ENCODE results near the gene ADAM10.
"Not testable (repeated sequence)": the region's sequence is repeated elsewhere in the genome, so short reads cannot be mapped to it uniquely, and the experiment has no call there.

Gene ADAM10, protein sequence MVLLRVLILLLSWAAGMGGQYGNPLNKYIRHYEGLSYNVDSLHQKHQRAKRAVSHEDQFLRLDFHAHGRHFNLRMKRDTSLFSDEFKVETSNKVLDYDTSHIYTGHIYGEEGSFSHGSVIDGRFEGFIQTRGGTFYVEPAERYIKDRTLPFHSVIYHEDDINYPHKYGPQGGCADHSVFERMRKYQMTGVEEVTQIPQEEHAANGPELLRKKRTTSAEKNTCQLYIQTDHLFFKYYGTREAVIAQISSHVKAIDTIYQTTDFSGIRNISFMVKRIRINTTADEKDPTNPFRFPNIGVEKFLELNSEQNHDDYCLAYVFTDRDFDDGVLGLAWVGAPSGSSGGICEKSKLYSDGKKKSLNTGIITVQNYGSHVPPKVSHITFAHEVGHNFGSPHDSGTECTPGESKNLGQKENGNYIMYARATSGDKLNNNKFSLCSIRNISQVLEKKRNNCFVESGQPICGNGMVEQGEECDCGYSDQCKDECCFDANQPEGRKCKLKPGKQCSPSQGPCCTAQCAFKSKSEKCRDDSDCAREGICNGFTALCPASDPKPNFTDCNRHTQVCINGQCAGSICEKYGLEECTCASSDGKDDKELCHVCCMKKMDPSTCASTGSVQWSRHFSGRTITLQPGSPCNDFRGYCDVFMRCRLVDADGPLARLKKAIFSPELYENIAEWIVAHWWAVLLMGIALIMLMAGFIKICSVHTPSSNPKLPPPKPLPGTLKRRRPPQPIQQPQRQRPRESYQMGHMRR

DNA sequence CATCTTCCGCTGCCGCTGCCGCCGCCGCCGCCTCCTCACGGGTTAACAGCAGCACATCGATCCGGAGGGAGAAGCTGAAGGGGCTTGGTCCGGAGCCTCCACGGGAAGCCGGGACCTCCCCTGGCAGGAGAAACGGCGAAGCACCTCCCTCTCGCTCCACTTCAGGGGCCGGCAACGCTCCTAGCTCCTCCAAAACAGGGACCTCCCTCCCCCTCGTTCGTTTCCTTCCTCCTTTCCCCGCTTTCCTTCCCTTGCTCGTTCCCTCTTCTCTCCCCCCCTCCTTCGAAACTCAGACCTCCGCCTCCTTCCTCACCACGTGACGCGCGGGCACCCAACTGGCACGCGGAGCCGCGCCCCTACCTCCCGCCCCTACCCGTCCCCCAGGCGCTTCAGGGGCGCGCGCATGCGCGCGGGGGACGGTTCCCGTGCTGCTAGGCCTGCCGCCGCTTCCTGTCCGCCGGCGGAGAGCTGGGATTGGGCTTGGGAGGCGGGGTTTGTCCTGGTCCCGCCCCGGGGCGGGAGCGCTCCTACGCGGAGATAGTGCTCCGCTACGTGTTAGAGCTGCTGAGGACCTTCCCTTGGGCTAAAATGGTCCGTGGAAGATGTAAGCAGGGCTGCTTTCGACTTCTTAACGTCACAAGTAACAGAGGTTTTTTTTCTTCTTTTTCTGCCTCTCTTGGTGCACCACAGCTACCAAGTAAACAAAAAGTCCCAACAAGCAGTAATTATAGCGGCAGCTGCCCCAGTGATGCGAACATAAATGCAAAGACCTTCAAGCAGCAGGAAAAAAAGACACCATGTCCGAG lies at the start of gene ADAM10:
TSS of gene ADAM10 (minus strand) at position 176 of the 806 bp plus-strand sequence. CDS start at position 3, 173 bp downstream.
- DNase-seq (ENCODE audit: low read depth in 2 of 2): peak; percentile 99

DNA sequence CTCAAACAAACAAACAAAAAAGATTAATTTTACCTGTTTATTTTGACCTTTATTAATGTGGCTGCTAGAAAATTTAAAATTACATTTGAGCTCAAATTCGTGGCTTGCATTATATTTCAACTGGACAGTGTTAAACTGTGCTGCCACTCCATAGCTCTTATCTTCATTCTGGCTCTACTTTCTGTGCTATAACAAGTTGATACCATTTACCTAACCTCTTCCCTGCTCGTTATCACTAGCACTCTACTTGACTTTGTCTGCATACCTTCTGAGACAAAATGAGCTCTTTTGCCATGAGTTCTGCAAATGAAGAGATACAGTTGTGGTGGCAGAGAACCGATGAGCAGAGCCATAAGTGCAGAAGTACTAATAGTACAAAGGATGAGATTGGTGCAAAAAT lies 48.0 kb upstream of the ADAM10 start:
- DNase-seq (ENCODE audit: low read depth in 2 of 2): no peak

DNA sequence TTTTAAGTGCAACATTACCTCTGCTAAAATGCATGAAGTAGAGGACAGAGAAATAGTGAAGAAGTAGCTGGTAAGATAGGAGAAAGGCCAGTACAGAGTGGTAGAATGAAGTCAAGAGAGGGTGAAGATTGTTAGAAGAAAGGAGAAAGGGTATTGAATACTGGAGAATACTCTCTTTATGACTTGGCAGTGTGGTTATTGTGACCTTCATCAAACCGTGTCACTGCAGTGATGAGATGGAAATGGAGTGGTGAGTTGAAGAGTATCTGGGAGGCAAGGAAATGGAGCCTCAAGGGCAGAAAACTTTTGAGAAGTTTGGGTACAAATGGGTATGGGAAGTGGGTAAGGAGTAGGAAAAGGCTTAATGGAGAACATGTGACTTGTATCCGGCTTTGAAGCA lies 46.3 kb upstream of the ADAM10 start:
- DNase-seq (ENCODE audit: low read depth in 2 of 2): no peak

DNA sequence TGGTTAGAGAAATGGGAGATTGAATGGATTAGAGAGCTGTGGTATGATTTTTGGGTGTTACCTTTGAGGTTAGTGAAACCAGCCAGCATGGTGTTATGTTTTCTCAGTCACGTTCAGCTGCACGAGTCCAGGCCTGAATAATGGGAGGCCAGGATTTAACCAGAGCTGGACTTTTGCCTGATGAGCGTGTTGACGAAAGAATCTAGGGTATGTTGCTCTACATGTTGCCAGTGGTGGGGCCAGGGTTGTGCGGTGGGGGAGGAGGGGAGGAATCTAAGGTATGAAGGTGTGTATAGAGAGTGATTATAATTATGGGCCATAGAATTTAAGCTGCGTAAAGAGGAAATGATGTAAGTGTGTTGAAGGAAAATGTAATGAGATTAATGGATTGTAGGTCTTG lies 44.4 kb upstream of the ADAM10 start:
- DNase-seq (ENCODE audit: low read depth in 2 of 2): no peak

DNA sequence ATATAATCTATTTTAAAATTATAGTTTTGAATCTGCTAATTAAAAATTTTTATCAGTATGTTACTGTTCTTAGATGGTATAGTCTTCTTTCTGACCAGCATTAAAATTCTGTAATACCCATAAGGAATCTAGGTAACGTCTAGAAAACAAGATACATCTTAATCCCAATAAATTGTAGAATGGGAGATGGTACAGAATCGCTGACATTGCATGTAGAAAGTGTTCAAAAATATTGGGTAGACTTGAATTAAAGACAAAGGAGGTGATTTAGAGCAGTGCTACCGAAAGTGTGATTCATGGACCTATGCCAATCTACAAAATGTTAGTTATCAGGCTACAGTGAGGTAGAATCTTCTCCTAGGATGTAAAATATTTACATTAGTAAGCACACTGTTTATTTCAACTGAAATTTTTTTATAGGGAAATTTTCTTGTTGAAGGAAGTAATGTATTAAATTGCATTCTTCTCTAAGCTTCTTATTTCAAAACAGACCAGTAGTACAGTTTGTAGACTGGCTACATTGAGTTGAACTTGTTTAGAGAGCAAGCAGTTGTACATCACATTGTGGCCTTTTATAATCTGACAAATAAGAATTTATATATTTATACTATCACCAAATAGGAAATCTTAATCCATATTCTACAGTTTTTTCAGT lies 38.7 kb upstream of the ADAM10 start:
- no peak for DNase-seq (ENCODE audit: low read depth in 2 of 2)

DNA sequence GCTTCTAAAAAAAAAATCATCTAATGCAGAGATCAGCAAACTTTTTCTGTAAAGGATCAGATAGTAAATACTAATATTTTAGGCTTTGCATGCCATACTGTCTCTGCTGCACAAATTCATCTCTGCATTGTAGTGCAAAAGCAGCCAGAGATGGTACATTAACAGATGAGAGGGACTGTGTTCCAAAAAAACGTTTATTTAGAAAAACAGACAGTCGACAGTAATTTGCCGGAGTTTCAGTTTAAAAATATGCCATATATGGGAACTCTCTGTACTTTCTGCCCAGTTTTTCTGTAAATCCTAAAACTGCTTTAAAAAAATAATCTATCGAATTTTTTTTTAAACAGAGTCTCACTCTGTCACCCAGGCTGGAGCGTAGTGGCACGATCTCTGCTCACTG lies 35.8 kb upstream of the ADAM10 start:
- no peak for DNase-seq (ENCODE audit: low read depth in 2 of 2)

DNA sequence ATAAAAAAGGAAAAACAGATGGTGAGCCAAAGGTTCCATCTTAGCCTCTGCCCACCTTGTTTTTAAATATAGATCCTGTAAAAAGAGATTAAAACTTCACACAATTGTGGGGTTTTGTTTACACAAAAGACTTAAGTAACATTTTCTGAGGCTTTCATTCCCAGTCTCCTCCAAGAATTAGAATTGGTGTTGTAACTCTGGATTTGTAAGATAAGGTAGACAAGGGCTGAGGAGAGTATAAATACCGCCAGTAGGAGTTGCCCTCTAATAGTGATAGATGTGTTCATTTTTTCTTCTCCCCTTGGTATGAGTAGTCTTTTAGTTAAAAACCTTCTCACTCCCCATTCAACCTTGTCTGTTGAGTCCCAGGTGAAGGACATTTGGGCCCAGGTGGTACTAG lies 30.0 kb upstream of the ADAM10 start:
- no peak for DNase-seq (ENCODE audit: low read depth in 2 of 2)

DNA sequence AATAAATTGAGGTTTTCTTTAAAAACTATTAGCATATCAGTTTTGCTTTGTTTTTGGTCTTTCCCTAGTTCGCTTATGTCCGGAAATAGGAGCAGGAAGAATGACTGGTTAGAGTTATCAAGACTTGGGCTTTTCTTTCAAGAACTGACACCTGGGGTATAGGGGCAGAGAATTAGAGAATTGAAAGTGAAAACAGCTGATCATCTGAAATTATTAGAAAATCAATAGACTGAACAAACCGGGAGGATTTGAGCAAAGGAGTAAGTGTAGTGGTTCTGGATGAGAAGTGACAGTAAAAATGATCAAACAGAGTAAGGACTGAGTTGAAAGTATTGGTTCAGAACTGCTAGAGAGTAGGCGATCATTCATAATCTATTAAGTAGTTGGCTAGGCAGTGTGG lies 27.6 kb upstream of the ADAM10 start:
- no peak for DNase-seq (ENCODE audit: low read depth in 2 of 2)

DNA sequence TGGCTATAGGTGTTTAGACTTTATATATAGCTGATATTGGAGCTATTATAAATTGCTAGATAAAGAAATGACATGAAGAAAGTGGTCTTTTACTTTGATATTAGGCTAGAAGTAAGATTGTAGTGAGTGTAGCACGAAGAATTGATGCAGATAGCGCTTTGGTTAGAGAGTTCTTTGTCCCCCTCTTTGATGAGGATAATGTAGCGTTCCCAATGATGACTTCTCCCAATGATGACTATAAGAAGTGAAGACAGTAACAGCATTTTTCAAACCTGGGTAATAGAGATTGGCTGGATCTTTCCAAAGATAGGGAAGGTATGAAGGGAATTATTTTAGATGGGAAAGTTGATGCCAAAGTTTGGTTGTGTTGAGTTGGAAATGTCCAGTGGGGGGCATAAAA lies 25.9 kb upstream of the ADAM10 start:
- no peak for DNase-seq (ENCODE audit: low read depth in 2 of 2)

DNA sequence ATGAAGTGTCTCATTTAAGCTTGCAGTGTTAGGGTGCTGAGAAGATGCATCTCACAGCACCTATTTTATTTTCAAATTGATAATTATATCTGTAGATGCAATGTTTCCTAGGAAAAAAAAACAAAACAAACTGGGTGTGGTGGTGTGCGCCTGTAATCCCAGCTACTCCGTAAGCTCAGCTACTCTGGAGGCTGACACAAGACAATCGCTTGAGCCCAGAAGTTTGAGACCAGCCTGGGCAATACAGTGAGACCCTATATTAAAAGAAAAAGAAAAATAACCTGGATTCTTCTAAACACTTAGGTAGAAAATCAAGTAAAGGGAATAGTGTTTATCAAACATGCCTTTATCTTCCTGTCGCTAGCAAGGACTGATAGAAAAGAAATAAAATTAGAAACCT lies 23.5 kb upstream of the ADAM10 start:
- DNase-seq (ENCODE audit: low read depth in 2 of 2): no peak

DNA sequence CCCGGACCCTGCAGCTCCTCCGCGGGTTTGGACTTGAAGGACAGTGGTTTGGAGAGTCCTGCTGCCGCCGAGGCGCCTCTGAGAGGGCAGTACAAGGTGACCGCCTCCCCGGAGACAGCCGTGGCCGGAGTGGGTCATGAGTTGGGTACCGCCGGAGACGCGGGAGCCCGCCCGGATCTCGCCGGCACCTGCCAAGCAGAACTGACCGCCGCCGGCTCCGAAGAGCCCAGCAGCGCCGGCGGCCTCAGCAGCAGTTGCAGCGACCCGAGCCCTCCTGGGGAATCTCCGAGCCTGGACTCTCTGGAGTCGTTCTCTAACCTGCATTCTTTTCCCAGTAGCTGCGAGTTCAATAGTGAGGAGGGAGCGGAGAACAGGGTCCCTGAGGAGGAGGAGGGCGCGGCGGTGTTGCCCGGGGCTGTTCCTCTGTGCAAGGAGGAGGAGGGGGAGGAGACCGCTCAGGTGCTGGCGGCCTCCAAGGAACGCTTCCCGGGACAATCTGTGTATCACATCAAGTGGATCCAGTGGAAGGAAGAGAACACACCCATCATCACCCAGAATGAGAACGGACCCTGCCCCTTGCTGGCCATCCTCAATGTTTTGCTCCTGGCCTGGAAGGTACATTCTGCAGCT lies 22.2 kb upstream of the ADAM10 start:
- no peak for DNase-seq (ENCODE audit: low read depth in 2 of 2)

DNA sequence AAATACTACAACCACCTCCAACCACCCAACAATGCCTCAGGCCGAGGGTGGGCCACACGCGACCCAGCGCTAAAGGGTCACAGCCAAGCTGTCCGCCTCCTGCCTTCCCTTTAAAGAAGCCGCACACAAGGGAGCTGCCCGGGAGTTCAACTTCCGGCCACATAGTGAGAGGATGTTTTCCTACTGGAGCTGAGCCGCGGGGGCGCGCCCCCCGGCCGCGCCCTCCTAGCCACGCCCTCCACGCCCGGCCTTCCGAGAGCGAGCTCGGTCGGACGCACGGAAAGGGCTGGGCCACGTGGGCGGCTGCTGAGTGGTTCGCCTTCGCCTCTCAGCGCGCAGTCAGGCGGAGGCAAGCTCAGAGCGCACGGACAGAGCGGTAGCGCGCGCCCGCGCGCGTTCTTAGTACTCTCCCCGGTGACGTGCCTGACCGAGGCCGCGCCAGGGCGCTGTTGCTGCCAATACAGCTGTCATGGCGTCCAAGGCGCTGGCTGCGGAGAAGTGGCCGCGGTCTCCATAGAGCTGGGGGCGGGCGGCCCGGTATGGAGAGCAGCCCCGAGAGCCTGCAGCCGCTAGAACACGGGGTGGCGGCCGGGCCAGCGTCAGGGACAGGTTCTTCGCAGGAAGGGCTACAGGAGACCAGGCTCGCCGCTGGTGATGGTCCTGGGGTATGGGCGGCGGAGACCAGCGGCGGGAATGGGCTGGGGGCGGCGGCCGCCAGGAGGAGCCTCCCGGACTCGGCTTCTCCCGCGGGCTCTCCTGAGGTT lies 21.5 kb upstream of the ADAM10 start, which contains the start of gene MINDY2:
TSS of gene MINDY2 (plus strand) at position 446 of the 764 bp plus-strand sequence. CDS start at position 540, 94 bp downstream.
- DNase-seq (ENCODE audit: low read depth in 2 of 2): peak; percentile 94 to 97

DNA sequence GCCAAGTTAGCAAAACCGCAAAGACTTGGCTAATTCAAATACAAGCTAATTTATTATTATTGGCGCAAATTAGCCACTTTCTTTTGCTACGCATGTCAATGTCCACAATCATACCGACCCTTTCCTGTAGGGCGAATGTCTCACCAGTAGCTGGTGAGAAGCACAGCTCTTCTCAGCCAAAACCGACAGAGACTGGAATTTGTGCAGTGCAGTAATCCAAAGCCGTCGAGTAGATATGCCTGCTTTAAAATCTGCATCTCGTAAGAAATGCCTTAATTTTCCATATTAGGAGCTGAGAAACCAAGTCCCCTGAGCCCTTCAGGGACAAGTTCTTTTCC lies 21.0 kb upstream of the ADAM10 start:
- DNase-seq (ENCODE audit: low read depth in 2 of 2): no peak

DNA sequence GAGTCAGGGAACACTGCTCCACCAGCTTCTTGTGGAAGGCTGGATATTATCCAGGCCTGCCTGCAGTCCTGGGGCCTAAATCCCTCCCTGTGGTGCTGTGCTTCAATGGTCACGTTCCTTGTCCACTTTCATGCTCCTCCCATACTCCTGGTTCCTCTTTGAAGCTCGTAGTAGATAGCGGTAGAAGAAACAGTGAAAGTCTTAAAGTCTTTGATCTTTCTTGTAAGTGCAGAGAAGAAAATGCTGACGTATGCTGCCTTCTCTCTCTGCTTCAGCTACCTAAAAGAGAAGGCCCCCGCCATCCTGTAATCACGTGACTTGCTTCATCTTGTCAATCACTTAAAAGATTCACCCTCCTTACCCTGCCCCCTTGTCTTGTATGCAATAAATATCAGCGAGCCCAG lies 19.1 kb upstream of the ADAM10 start:
- not testable (repeated sequence) for DNase-seq (ENCODE audit: low read depth in 2 of 2)

DNA sequence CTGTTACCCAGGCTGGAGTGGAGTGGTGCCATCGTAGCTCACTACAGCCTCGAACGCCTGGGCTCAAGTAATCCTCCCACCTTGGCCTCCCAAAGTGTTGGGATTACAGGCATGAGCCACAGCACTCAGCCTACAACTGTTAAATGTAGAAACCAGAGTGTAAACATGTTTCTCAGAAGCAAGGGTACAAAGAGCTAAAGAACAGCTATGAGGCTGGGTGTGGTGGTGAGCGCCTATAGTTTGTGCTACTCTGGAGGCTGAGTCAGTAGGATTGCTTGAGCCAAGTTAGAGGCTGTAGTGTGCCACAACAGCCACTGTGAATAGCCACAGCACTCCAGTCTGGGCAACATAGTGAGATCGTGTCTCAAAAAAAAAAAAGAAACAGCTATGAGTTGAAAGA lies 16.8 kb upstream of the ADAM10 start:
- DNase-seq (ENCODE audit: low read depth in 2 of 2): no peak

DNA sequence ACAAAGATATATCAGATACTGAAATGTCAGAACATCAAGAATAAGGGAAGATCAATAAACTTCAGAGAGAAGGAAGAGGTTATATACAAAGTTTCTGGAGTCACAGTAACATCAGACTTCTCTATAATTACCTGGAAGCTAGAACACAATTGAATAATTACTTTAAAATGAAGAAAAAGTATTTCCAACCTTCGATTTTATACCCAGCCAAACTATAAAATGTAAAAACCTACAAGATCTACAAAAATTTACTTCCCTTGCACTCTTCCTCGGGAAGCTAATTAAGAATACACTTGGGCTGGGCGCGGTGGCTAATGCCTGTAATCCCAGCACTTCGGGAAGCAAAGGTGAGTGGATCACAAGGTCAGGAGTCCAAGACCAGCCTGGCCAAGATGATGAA lies 15.0 kb upstream of the ADAM10 start:
- DNase-seq (ENCODE audit: low read depth in 2 of 2): no peak

DNA sequence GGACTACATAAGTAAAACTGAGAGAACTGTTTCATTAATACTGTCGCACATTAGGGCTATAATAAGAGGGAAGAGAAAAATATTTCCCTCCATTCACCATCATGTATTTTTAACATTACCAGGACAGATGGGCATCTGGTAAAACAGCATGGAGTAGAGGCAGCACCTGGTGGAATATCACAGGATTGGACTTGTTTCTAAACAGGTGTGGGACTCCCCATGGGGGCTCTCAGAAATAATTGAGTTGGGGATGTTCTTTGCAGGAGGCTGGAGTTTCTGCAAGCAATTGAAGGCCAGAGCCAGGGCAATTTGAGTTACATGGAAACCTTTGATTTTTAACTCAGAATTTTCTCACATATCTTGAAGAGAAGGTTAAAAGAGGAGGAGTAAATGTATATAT lies 13.2 kb upstream of the ADAM10 start:
- no peak for DNase-seq (ENCODE audit: low read depth in 2 of 2)

DNA sequence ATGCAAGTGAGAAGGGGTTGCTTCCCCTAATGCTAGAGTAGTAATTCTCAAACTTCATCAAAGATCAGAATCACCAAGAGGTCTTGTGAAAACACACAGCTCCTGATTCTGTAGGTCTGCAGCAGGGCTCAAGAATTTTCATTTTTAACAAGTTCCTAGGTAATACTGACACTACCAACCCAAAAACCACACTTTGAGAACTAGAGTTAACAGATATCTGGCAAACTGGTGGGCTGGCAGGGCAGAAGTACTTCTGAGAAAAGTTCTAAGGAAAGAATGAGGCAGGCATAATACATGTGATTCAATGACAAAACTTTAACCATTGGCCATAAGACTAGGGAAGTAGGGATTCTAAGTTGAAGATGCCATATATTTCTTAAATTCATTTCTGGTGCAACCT lies 12.8 kb upstream of the ADAM10 start:
- no peak for DNase-seq (ENCODE audit: low read depth in 2 of 2)

DNA sequence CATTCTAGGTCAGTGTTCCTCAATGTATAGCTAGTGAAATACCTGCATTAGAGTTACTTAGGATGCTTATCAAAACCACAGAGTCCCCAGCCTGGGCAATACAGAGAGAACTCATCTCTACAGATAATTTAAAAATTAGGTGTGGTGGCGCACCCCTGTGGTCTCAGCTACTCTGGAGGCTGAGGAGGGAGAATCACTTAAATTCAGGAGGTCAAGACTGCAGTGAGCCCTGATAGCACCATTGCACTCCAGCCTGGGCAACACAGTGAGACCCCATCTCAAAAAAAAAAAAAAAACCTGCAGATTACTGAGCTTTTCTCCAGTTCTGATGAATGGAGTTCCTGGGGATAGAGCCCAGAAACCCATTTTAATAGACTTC lies 11.5 kb upstream of the ADAM10 start:
- DNase-seq (ENCODE audit: low read depth in 2 of 2): no peak

DNA sequence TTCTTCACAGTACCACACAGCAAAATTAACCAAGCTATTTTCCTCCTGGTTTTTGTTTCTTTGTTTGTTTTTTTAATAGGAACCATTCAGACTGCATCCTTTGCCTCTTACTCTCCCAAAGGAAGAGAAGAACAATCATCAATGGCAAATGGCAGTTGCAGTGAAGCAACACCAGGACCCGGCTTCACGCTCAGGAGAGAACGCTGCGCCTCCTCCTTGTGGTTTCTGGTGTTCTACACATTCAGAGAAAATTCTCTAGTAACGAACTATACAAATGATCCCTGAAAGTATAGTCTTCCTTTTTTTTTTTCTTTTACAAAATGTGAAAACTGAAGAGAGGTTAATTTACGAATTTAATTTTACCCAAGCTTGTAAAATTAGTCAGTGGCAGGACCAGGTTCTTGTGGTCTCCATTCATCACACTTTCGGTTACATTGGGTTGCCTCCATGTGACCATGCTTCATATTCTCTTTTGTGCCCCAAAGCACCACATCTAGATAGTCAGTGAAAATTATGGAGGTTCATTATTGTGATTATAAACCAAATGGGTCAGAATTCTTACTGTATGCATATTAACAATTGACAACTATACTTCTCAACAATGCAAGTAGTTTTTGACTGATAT lies 11.0 kb upstream of the ADAM10 start:
- no peak for DNase-seq (ENCODE audit: low read depth in 2 of 2)

All from stimulated activated CD8-positive, alpha-beta memory T cell treated with anti-CD3 and anti-CD28 coated beads, Interleukin-2, amount 100 ng/mL, for 48 hours (primary cell).